GM12892 (cell line): ENCODE results near the gene CREBL2.
"Not testable (repeated sequence)": the region's sequence is repeated elsewhere in the genome, so short reads cannot be mapped to it uniquely, and the experiment has no call there.

Experiments used
- DNase-seq: peaks from one replicate; pipeline ENCODE4 v3.0.0; 2011; ENCODE audit not compliant: insufficient read length
- FAIRE-seq: peaks from 2 replicates; lab custom pipeline; 2011; peaks lifted over from hg19 to GRCh38; lab: Jason Lieb, UNC
- POLR2A ChIP-seq: IDR thresholded peaks from 2 replicates; pipeline ENCODE4 v1.6.1; 2011; ENCODE audit warnings: low read depth, low read length, control low read depth
- POLR2AphosphoS5 ChIP-seq: IDR thresholded peaks from 2 replicates; pipeline ENCODE4 v1.6.1; 2011; ENCODE audit warnings: low read depth, low read length, control low read depth
- TAF1 ChIP-seq: IDR thresholded peaks from 2 replicates; pipeline ENCODE4 v1.6.1; 2011; ENCODE audit warnings: low read depth, mild to moderate bottlenecking, control low read depth, low read length, borderline replicate concordance

Gene CREBL2

GRCh38 chr12:12604740-12605139, 6.9 kb upstream of the CREBL2 start:
- no peak for TF ChIP-seq TAF1
- TF ChIP-seq POLR2AphosphoS5, result no peak
- no peak for TF ChIP-seq POLR2A
- FAIRE-seq (no peak), DNase-seq (no peak)

- FAIRE-seq, result peak; percentile 67
- no peak for DNase-seq
- TF ChIP-seq TAF1, result no peak
- TF ChIP-seq POLR2A, result no peak
- no peak for TF ChIP-seq POLR2AphosphoS5
Observed at GRCh38 chr12:12606781-12607589, 4.7 kb upstream of the CREBL2 start.

- FAIRE-seq, result peak; percentile 38
- DNase-seq, result no peak
Observed at GRCh38 chr12:12608557-12608957, 3.1 kb upstream of the CREBL2 start.

DNA sequence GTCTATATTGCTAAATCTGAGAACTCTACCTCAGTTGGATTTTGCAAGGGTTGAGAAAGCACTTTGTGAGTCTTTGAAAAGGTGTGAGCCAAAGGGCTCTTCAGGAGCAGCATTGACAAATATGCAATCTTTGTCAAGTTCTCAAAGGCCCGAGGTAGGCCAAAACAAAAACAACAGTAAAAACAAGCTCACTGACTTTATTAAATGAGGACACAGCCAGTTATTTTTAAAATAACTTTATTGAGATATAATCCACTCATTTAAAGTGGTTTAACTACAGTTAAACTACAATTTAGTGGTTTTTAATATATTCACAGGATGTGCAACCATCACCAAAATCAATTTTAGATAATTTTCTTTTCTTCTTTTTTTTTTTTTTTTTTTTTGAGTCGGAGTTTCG, 2.0 kb upstream of the CREBL2 start:
- DNase-seq (no peak), FAIRE-seq (no peak)
- TF ChIP-seq TAF1 (no peak), POLR2A (no peak), POLR2AphosphoS5 (no peak)

More at GRCh38 chr12:12608557-12608957, 3.1 kb upstream of the CREBL2 start:
- TF ChIP-seq POLR2AphosphoS5, result no peak
- TF ChIP-seq POLR2A, result no peak
- TF ChIP-seq TAF1, result no peak

DNA sequence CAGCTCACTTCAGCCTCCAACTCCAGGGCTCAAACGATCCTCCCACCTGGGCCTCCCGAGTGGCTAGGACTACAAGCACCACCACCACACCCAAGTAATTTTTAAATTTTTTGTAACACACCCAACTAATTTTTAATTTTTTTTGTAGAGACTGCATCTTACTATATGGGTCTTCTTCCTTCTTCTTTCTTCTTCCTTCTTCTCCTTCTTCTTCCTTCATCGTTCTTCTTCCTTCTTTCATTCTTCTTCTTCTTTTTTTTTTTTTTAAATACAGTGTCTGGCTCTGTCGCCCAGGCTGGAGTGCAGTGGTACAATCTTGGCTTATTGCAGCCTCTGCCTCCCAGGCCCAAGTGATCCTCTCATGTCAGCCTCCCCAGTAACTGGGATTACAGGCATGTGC, 965 bp upstream of the CREBL2 start:
- no peak for TF ChIP-seq TAF1
- TF ChIP-seq POLR2AphosphoS5, result no peak
- no peak for TF ChIP-seq POLR2A
- no peak for DNase-seq

DNA sequence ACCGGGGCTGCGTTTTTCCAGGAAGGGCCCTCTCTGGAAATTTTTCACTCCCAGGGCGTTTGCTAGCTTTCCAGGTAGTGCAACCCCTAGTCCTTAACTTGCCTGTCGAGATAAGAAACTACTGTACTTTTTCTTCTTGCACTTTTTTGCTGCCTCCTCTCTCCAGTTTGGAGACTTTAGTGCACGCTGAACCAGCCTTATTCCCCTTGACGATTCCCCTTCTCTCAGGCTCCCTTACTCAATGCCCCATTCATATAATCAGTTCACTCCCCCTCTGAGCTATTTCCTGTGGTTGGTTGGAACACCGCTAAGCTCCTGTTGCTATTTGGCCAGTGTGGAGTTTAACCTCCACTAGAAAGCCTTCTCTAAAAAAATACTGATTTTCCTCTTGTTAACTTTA, 682 bp downstream of the CREBL2 start:
- TF ChIP-seq POLR2AphosphoS5 (no peak), POLR2A (no peak), TAF1 (no peak)
- DNase-seq, result peak; percentile 18
- FAIRE-seq, result peak; percentile 60

More for the DNA sequence above, 965 bp upstream of the CREBL2 start:
- no peak for FAIRE-seq

DNA sequence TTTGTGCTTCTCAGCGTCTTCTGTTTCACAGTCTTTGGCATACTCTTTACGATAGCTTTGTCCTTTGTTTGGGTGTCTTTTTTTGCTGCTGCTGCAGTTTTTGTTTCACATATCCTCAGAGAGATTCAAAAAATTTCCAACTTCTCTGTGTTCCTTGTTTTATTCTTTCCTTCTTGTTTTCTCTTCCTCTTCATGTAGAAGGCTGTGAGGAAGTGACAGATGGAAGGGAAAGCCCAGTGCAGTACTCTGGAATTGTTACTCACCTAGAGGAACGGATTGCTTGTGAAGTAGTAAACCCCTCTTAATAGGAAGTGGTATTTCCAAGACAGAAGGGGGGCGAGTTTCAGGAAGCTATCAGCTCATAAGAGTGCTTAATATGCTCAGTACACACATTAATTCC, 1.7 kb downstream of the CREBL2 start:
- no peak for DNase-seq
- FAIRE-seq, result no peak
- TF ChIP-seq TAF1 (no peak), POLR2A (no peak), POLR2AphosphoS5 (no peak)

DNA sequence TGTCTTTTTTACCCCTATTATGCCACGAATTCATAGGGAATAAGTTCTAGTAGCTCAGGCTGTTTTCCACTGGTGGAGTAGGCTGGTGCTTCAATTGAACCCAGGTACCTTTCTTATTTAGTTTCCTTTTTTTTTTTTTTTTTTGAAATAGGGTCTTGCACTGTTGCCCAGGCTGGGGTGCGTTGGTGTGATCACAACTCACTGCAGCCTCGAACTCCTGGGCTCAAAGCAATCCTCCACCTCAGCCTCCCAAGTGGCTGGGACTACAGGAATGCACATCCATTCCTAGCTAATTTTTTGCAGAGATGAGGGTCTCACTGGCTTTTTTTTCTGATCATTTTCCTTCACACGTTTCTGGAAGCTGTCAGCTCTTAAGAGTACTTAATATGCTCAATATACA, 2.7 kb downstream of the CREBL2 start:
- no peak for FAIRE-seq
- DNase-seq, result no peak
- TF ChIP-seq POLR2AphosphoS5, result no peak

DNA sequence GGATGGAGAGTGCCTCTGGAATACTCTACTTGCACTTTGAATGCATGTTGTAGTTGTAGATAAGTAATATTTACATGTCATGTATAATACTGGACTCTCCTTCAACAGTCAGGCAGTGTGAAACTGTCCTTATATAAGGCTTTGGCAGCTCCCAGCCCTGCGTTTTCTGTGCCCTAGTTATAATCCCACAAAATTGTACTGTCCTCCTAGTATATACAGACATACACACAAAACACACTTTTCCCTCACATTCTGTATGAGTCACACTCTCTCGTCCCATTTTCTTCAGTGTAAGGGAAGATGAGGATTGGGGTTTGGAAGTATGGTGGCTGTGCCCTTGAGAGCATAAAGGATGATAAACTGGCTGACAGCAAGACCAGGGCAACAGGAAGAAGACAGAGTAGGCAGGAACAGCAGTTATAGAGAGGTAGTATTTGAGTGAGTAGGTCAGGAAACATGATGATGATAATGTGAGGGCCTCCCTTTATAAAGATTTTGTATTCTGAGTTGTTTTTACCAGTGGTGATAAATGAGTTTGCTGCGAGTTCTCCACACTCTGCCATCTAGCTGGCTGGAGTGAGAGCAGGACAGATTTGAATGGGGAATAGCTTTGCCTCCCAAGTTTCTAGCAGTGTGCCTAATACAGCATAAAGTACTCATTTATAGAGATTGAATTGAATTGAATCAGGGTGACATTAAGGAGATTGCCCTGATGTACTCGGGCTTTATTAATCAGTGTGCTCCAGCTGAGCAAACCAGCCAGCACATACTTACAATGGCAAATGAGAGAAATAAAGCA, 5.0 kb downstream of the CREBL2 start:
- FAIRE-seq, result no peak
- no peak for DNase-seq

GRCh38 chr12:12618064-12618463, 6.4 kb downstream of the CREBL2 start:
- not testable (repeated sequence) for DNase-seq, FAIRE-seq

More for the DNA sequence above, 5.0 kb downstream of the CREBL2 start:
- no peak for TF ChIP-seq POLR2AphosphoS5
- no peak for TF ChIP-seq TAF1
- no peak for TF ChIP-seq POLR2A

GRCh38 chr12:12620730-12621315, 9.1 kb downstream of the CREBL2 start:
- no peak for FAIRE-seq
- no peak for DNase-seq
- TF ChIP-seq POLR2A (no peak), TAF1 (no peak), POLR2AphosphoS5 (no peak)

DNA sequence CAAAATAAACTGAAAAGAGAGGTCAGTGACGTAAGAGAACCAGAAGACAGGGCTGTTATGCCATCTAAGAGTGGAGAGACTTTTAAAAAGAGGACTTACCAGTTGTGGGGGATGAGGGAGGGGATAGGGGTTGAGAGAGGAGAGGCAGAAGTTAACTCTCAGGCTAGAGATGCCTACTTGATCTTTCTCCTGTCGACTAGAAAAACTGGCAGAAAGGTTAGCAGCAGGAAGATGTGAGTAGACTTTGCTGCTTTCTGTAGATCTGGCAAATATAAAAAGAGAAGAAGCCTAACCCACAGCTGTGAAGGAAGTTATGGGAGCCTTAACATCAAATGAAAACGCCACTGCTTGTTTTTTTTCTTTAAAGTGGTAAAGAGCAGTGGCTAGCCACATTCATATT, 10.7 kb downstream of the CREBL2 start:
- FAIRE-seq (no peak), DNase-seq (no peak)
- no peak for TF ChIP-seq POLR2A
- TF ChIP-seq TAF1, result no peak
- no peak for TF ChIP-seq POLR2AphosphoS5
